Sigmoid colon (tissue), 3 donors: ENCODE measurements around the gene PARP6.

Source experiments
- CTCF ChIP-seq, 4 experiments: fragments of 450-650 bp in 3 of 4; fragments of 200-600 bp in 1 of 4; IDR thresholded peaks; one replicate each; pipeline ENCODE4 v1.5.1; 2016 to 2019; ENCODE audit warnings: antibody characterized with exemption in 4 of 4, mild to moderate bottlenecking in 3 of 4, moderate library complexity in 2 of 4
- POLR2A ChIP-seq, 2 donors: fragments of 450-650 bp; IDR thresholded peaks; one replicate each; pipeline ENCODE4 v1.6.1; 2016; ENCODE audit warnings: antibody characterized with exemption in 2 of 2, mild to moderate bottlenecking in 2 of 2, moderate library complexity in 2 of 2

DNA sequence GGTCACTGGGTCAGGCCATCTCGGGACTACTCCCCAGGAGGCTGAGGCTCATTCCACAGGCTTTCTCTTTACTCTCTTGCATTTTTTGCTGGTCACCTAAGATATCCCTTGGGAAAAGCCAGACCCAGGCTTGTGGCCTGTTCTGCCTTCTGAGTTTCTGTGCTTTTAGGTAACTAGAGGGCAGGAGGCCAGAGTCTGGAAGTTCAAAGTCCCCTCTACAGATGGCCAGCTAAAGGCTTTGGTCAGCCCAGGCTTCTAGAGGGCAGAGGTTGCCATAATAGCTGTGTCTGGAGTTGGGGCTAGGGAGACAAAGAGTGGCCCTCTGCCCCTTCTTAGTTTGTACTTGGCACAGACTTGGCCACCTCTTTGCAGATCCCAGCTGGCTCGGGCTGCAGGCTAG lies 8.4 kb upstream of the PARP6 start:
- TF ChIP-seq CTCF (IDR thresholded peaks at IDR 0.05) (no peak), POLR2A (IDR thresholded peaks at IDR 0.05) (no peak)
